ENCODE results near the gene CLMN.

GRCh38 chr14:95330591-95331370 is 11.1 kb upstream of the CLMN start:
- no peak for TF ChIP-seq POLR2A (IDR thresholded peaks at IDR 0.05; ENCODE audit: low read depth, low read length)
- TF ChIP-seq GABPA (IDR thresholded peaks at IDR 0.05; ENCODE audit: low read depth), result no peak
- no peak for TF ChIP-seq REST (IDR thresholded peaks at IDR 0.05; ENCODE audit: low read depth, low read length)

Measured in GM12878 (cell line).